Measurements from ENCODE around the gene NEAT1. TPM values are rescaled to one million over a fixed set of nuclear protein-coding genes. Genes with fewer than 3 reads are reported as not detected.
A peak's percentile ranks its signal among the peaks of the same experiment; 100 is the strongest.

The NEAT1 gene
- total and polyA plus RNA-seq, 8 donors: 295 to 2,770 (median 695) TPM

GRCh38 chr11:65379698-65380459, 42.7 kb upstream of the NEAT1 start:
- Histone ChIP-seq H3K4me3 (peak overlapping the region in 3 of 4 donors; percentile 10 to 45 (median 45)), H3K27ac (peak overlapping the region; percentile 98 to 99 (median 99)), H3K36me3 (no peaks in the 10 kb centered on the region), H3K9me3 (no peaks in the 10 kb centered on the region), H3K27me3 (no peaks in the 10 kb centered on the region), H3K4me1 (peaks cover 35 to 46% (median 45%) of the 10 kb centered on the region in 3 donors)
- no peak for FAIRE-seq
- WGBS, 2 donors: 36 to 48% methylated on average over 13 of the region's 13 CpGs
- no peak for TF ChIP-seq CTCF (IDR thresholded peaks at IDR 0.05)
- intact Hi-C loops (cut with DNase I): no loop called here
- ATAC-seq: no peak
- DNase-seq: peak in 3 of 6 donors; percentile 53 to 78 (median 75)

- DNase-seq: peak in 5 of 6 donors; percentile 66 to 83 (median 78)
- Histone ChIP-seq H3K27ac (peak overlapping the region; percentile 98 to 99 (median 99)), H3K36me3 (no peaks in the 10 kb centered on the region), H3K27me3 (no peaks in the 10 kb centered on the region), H3K4me1 (peaks cover 41 to 52% (median 51%) of the 10 kb centered on the region in 3 donors), H3K4me3 (peak overlapping the region in 3 of 4 donors; percentile 10 to 45 (median 45)), H3K9me3 (no peaks in the 10 kb centered on the region)
- intact Hi-C loops (cut with DNase I): no loop called here
- peak; percentile 24 to 50 (median 36) for ATAC-seq
- no peak for FAIRE-seq
- TF ChIP-seq CTCF (IDR thresholded peaks at IDR 0.05): no peak
- WGBS, 2 donors: 28 to 32% methylated on average over 16 of the region's 16 CpGs
Measured at GRCh38 chr11:65380460-65381119, 42.0 kb upstream of the NEAT1 start.

- TF ChIP-seq CTCF (IDR thresholded peaks at IDR 0.05): no peak
- Histone ChIP-seq H3K36me3 (no peaks in the 10 kb centered on the region), H3K27me3 (no peaks in the 10 kb centered on the region), H3K9me3 (no peaks in the 10 kb centered on the region), H3K4me3 (peak overlapping the region; percentile 10 to 45 (median 30)), H3K4me1 (peaks cover 46 to 59% (median 57%) of the 10 kb centered on the region in 3 donors), H3K27ac (peak overlapping the region; percentile 98 to 99 (median 99))
- intact Hi-C loops (cut with DNase I): no loop called here
- FAIRE-seq: no peak
- 1 to 3% methylated on average over 6 of the region's 6 CpGs for WGBS, 2 donors
- ATAC-seq: no peak
- DNase-seq: no peak
Measured at GRCh38 chr11:65381716-65382032, 40.9 kb upstream of the NEAT1 start.

GRCh38 chr11:65382033-65382803, 40.4 kb upstream of the NEAT1 start, which contains the start of gene SLC25A45:
Gene SLC25A45, minus strand, starts transcription at chr11:65382646. Its CDS starts 695 bp downstream, at chr11:65381951.
- peak; percentile 54 to 64 (median 60) for TF ChIP-seq CTCF (IDR thresholded peaks at IDR 0.05)
- intact Hi-C loops (cut with DNase I): no loop called here
- ATAC-seq: peak; percentile 74 to 85 (median 77)
- Histone ChIP-seq H3K4me3 (peak within 1 kb of the TSS; percentile 10 to 45 (median 30)), H3K9me3 (no peaks in the 10 kb centered on the region), H3K27me3 (no peaks in the 10 kb centered on the region), H3K27ac (peak within 1 kb of the TSS; percentile 98 to 99 (median 99)), H3K4me1 (peaks cover 46 to 60% (median 59%) of the 10 kb centered on the region in 3 donors), H3K36me3 (no peaks in the 10 kb centered on the region)
- peak; percentile 98 to 99 (median 98) for DNase-seq
- FAIRE-seq: peak; percentile 9
- 1% methylated on average over 27 of the region's 27 CpGs for WGBS, 2 donors

Data from pancreas (tissue), 10 donors.